Upper lobe of left lung (tissue), 6 donors: Measurements from ENCODE around the gene SSX2B. TPM values are rescaled to one million over a fixed set of nuclear protein-coding genes. Genes with fewer than 3 reads are reported as not detected.
"Not testable (repeated sequence)": the region's sequence is repeated elsewhere in the genome, so short reads cannot be mapped to it uniquely, and the experiment has no call there.

Experiments
- ATAC-seq, 2 donors: fragments of 200-7000 bp; cut with Tn5 transposase; one replicate each; pipeline ENCODE4 v1.9.1; 2022; ENCODE audit warnings: mild to moderate bottlenecking in 2 of 2, moderate library complexity in 2 of 2; ENCODE audit not compliant: low FRiP score in 2 of 2
- DNase-seq, 2 donors: peaks; one replicate each; pipeline ENCODE4 v3.0.0-alpha.2; 2019 to 2020
- H3K27ac ChIP-seq, 4 donors: fragments of 200-600 bp; sonication (generic); one replicate each; pipeline ENCODE4 v1.5.1; 2016 to 2019
- H3K27me3 ChIP-seq, 4 donors: fragments of 200-600 bp; sonication (generic); one replicate each; pipeline ENCODE4 v1.5.1; 2017 to 2019
- H3K36me3 ChIP-seq, 4 donors: fragments of 200-600 bp; sonication (generic); one replicate each; pipeline ENCODE4 v1.5.1; 2016 to 2019
- H3K4me1 ChIP-seq, 4 donors: fragments of 200-600 bp; sonication (generic); one replicate each; pipeline ENCODE4 v1.5.1; 2018 to 2019
- H3K4me3 ChIP-seq, 4 donors: fragments of 200-600 bp; sonication (generic); one replicate each; pipeline ENCODE4 v1.5.1; 2017 to 2019; ENCODE audit warnings: mild to moderate bottlenecking in 2 of 4, moderate library complexity in 1 of 4
- H3K9me3 ChIP-seq, 4 donors: fragments of 200-600 bp; sonication (generic); one replicate each; pipeline ENCODE4 v1.5.1; 2018 to 2019
- WGBS, 2 donors: methylation state at CpG; one replicate each; pipeline ENCODE4 v1.1.5; 2017 to 2018; 5-methylcytosine and 5-hydroxymethylcytosine counted together
- small RNA-seq, 4 donors: library from RNA; depleted of rRNA; stranded (forward); fragments of <200 nt; gene quantifications; one replicate each; pipeline ENCODE3, GENCODE V24; 2016
- total RNA-seq, 6 donors: library from RNA; depleted of rRNA in 4 of 6; stranded (reverse); fragments of >200 nt in 4 of 6; gene quantifications; one replicate each; pipeline versions ENCODE4 v1.1.0 to v1.2.1, GENCODE V29; 2016 to 2021
- donor health status: DM: no; HTN: no; CAD: no; lungs with moderate emphysema.
- donor health status: DM: no; HTN: yes; CAD: no; lungs with severe emphysema.

The SSX2B gene
- total RNA-seq = not detected

- WGBS, 2 donors = no CpG with 5 or more reads among the region's 13 CpGs
- DNase-seq, H3K9me3 ChIP-seq, H3K27me3 ChIP-seq, H3K27ac ChIP-seq, H3K4me1 ChIP-seq, H3K4me3 ChIP-seq, ATAC-seq, H3K36me3 ChIP-seq: not testable (repeated sequence)
Measured at GRCh38 chrX:52750952-52751351, at the start of gene SSX2B. Gene SSX2B, plus strand, starts transcription at chrX:52751252. Its CDS starts 1,429 bp downstream, at chrX:52752681.

GRCh38 chrX:52707078-52707477, 44.0 kb upstream of the SSX2B start, which contains the start of gene SSX2:
Gene SSX2, minus strand, starts transcription at chrX:52707178. Its CDS starts 1,429 bp downstream, at chrX:52705749.
- not testable (repeated sequence) for H3K27me3 ChIP-seq, H3K4me3 ChIP-seq, ATAC-seq, DNase-seq, H3K27ac ChIP-seq, H3K9me3 ChIP-seq, H3K36me3 ChIP-seq, H3K4me1 ChIP-seq
- no CpG with 5 or more reads among the region's 13 CpGs for WGBS, 2 donors

GRCh38 chrX:52765983-52766382, 14.9 kb downstream of the SSX2B start:
- not testable (repeated sequence) for H3K27ac ChIP-seq, H3K4me1 ChIP-seq, ATAC-seq, H3K27me3 ChIP-seq, DNase-seq, H3K4me3 ChIP-seq, H3K36me3 ChIP-seq, H3K9me3 ChIP-seq
- 88% methylated on average over 1 of the region's 5 CpGs; no CpG with 5 or more reads in 1 of the 2 donors for WGBS, 2 donors

- 79 to 95% methylated on average over 8 to 10 of the region's 11 CpGs for WGBS, 2 donors
- not testable (repeated sequence) for H3K4me1 ChIP-seq, DNase-seq
Measured at GRCh38 chrX:52773504-52773903, 22.5 kb downstream of the SSX2B start.

GRCh38 chrX:52797327-52797726, 46.3 kb downstream of the SSX2B start, which contains the start of gene SPANXN5:
Gene SPANXN5, minus strand, starts transcription at chrX:52797427. Its CDS starts 79 bp downstream, at chrX:52797348.
- not testable (repeated sequence) for H3K4me1 ChIP-seq, H3K27ac ChIP-seq, DNase-seq, ATAC-seq, H3K9me3 ChIP-seq, H3K27me3 ChIP-seq, H3K36me3 ChIP-seq, H3K4me3 ChIP-seq
- WGBS, 2 donors = 80 to 93% methylated on average over 1 to 2 of the region's 2 CpGs

More at GRCh38 chrX:52773504-52773903, 22.5 kb downstream of the SSX2B start:
- H3K9me3 ChIP-seq, H3K27me3 ChIP-seq, ATAC-seq, H3K36me3 ChIP-seq, H3K27ac ChIP-seq, H3K4me3 ChIP-seq: not testable (repeated sequence)

GRCh38 chrX:52804876-52805275, 53.8 kb downstream of the SSX2B start:
- not testable (repeated sequence) for H3K27me3 ChIP-seq, H3K9me3 ChIP-seq, H3K27ac ChIP-seq, DNase-seq, H3K4me3 ChIP-seq, H3K36me3 ChIP-seq, ATAC-seq, H3K4me1 ChIP-seq
- 73 to 89% methylated on average over 1 to 2 of the region's 2 CpGs for WGBS, 2 donors

Small RNA genes lying within 50 kb of the gene (small RNA-seq; reads per million reads assigned to genes)
- gene AC244505.3 = 0 reads per million in 4 donors
- gene AC244505.5 = 0 reads per million in 4 donors
- gene AC244505.6 = 0 reads per million in 4 donors
- gene AC244505.7 = 0 reads per million in 4 donors

Other genes with a start within 250 kb of the SSX2B start
- 1 to 10 TPM in 2 of 6 donors, under 1 TPM in 1, not detected in 3; 0.54 to 3.2 (median 2.1) TPM for gene XAGE1B, start 234.2 kb upstream of the SSX2B start, total RNA-seq
- not detected for gene SSX7, start 96.4 kb upstream of the SSX2B start, total RNA-seq
- not detected for gene SSX2, start 44.1 kb upstream of the SSX2B start, total RNA-seq
- gene SPANXN5, start 46.2 kb downstream of the SSX2B start, total RNA-seq = not detected
- gene XAGE5, start 60.0 kb downstream of the SSX2B start, total RNA-seq = not detected
- not detected for gene XAGE3, start 116.8 kb downstream of the SSX2B start, total RNA-seq
- gene FAM156B, start 146.1 kb downstream of the SSX2B start, total RNA-seq = 100 to 1,000 TPM in 2 of 6 donors, 10 to 100 TPM in 4; 14.1 to 216 (median 17.2) TPM
- gene FAM156A, start 207.3 kb downstream of the SSX2B start, total RNA-seq = 10 to 100 TPM; 12.0 to 60.8 (median 17.6) TPM